ENCODE measurements around the gene KRT3. TPM values are rescaled to one million over a fixed set of nuclear protein-coding genes. Genes with fewer than 3 reads are reported as not detected.

The KRT3 gene
- total RNA-seq, 1 experiment from 2014 or later, result not detected

DNA sequence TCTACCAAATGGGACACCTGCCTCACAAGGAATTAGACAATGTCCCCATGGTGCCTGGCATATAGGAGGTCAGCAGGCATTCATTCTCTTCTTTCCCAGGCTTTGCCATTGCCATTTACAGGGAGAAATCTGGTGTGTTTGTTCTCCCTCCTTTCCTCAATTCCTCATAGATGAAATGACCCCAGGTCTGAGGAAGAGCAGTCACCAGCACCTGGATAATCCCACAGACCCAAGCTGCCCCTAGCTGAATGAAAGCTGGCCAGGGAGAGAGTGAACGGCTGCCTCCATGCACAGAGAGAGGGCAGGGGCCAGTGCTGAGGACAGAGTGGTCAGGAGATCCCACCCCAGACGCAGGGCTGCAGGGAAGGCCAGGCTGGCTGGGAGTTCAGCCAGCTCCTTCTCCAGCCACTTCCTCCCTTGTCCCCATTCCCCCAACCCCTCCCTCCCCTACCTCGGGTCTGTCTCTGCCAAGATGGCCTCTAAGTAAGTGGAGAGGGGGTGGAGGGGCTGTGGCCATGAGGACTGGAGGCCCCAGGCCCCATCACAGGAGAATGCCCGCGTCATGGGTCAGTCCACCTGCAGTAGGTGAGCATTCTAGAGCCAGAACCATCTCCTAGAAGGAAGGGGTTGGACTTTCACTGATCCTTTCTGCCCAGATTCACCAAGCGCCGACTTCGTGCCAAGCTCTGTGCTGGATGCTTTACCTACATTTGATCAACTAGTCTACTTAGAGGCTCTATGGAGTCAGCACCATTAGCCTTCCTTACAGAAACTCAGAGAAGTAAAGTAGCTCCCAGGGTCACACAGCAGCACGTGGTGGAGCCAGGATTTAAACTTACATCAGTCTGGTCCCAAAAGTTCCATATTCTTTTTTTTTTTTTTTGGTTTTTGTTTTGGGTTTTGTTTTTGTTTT is 20.0 kb upstream of the KRT3 start:
- Histone ChIP-seq H3K27me3 (ENCODE audit: insufficient read depth, low read length) (0 out of 2 replicates have a peak, but pooled peaks cover 2% of the 10 kb centered on the region), H2AFZ (ENCODE audit: low read depth, low read length, poor library complexity, severe bottlenecking) (no peak overlapping the region), H3K27ac (ENCODE audit: low read depth, low read length) (no peak overlapping the region), H4K20me1 (ENCODE audit: insufficient read depth) (no peaks in the 10 kb centered on the region), H3K36me3 (ENCODE audit: control insufficient read depth in 1 of 2, insufficient read depth in 2 of 2, low read length in 2 of 2) (no peaks in the 10 kb centered on the region), H3K9me2 (ENCODE audit: insufficient read depth) (no peaks in the 10 kb centered on the region), H3K4me1 (ENCODE audit: control insufficient read depth in 1 of 2, insufficient read depth in 2 of 2, low read length in 2 of 2) (no peaks in the 10 kb centered on the region), H3K79me2 (ENCODE audit: insufficient read depth, low read length) (no peaks in the 10 kb centered on the region), H3K9me3 (ENCODE audit: control insufficient read depth in 1 of 2, insufficient read depth in 1 of 2, low read depth in 1 of 2, low read length in 2 of 2) (no peaks in the 10 kb centered on the region), H3K9ac (ENCODE audit: low read length) (no peak overlapping the region), H3K4me3 (replicated peaks in 1 of 2; ENCODE audit: low read depth in 1 of 2, low read length in 2 of 2) (no peak overlapping the region), H3K4me2 (ENCODE audit: low read length) (no peak overlapping the region)
- no TSS peak for BruUV-seq (replicated peaks)
- no peak for TF ChIP-seq SIN3A (IDR thresholded peaks at IDR 0.05; ENCODE audit: low read depth)
- TF ChIP-seq, protein P1, sequence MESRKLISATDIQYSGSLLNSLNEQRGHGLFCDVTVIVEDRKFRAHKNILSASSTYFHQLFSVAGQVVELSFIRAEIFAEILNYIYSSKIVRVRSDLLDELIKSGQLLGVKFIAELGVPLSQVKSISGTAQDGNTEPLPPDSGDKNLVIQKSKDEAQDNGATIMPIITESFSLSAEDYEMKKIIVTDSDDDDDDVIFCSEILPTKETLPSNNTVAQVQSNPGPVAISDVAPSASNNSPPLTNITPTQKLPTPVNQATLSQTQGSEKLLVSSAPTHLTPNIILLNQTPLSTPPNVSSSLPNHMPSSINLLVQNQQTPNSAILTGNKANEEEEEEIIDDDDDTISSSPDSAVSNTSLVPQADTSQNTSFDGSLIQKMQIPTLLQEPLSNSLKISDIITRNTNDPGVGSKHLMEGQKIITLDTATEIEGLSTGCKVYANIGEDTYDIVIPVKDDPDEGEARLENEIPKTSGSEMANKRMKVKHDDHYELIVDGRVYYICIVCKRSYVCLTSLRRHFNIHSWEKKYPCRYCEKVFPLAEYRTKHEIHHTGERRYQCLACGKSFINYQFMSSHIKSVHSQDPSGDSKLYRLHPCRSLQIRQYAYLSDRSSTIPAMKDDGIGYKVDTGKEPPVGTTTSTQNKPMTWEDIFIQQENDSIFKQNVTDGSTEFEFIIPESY (IDR thresholded peaks at IDR 0.05; ENCODE audit: extremely low read depth, insufficient replicate concordance, low read length), result no peak
- TF ChIP-seq SRF (IDR thresholded peaks at IDR 0.05; ENCODE audit: low read depth), result no peak
- TF ChIP-seq SP1 (IDR thresholded peaks at IDR 0.05; ENCODE audit: low read depth), result no peak
- TF ChIP-seq JUND (IDR thresholded peaks at IDR 0.05), result no peak
- no peak for TF ChIP-seq FOSL1 (IDR thresholded peaks at IDR 0.05; ENCODE audit: low read depth)
- TF ChIP-seq CTCF (IDR thresholded peaks at IDR 0.05 in 2 of 3, conservative IDR thresholded peaks at IDR 0.05 in 1 of 3; ENCODE audit: borderline replicate concordance in 1 of 3, insufficient read depth in 1 of 3, low read depth in 2 of 3, low read length in 2 of 3), result no peak
- no peak for TF ChIP-seq REST (IDR thresholded peaks at IDR 0.05; ENCODE audit: low read depth)
- no peak for TF ChIP-seq CBX3 (IDR thresholded peaks at IDR 0.05; ENCODE audit: low read depth)
- no peak for TF ChIP-seq ZFX (IDR thresholded peaks at IDR 0.05)
- no peak for TF ChIP-seq CEBPB (IDR thresholded peaks at IDR 0.05; ENCODE audit: low read depth)
- TF ChIP-seq ELF1 (IDR thresholded peaks at IDR 0.05; ENCODE audit: borderline replicate concordance, low read depth), result no peak
- no peak for TF ChIP-seq ZNF274 (IDR thresholded peaks at IDR 0.05; ENCODE audit: low read depth, low read length)
- no peak for TF ChIP-seq EZH2 (IDR thresholded peaks at IDR 0.05)
- TF ChIP-seq, protein P2, sequence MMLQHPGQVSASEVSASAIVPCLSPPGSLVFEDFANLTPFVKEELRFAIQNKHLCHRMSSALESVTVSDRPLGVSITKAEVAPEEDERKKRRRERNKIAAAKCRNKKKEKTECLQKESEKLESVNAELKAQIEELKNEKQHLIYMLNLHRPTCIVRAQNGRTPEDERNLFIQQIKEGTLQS (IDR thresholded peaks at IDR 0.05), result no peak
- ChIA-PET RAD21 (ENCODE audit: low non-redundant PET in 1 of 2, low total read pairs in 2 of 2, uncharacterized antibody in 2 of 2, unreplicated experiment in 2 of 2) (no interaction called here), CTCF (no interaction called here), POLR2A (no interaction called here)
- DNase-seq (ENCODE audit: low read depth, low spot score) (no peak), ATAC-seq (no peak)
- intact Hi-C loops (cut with micrococcal nuclease), result no loop called here

All from HCT116 (cell line).